ENCODE data around the gene TP53AIP1.
"Not testable (repeated sequence)": the region's sequence is repeated elsewhere in the genome, so short reads cannot be mapped to it uniquely, and the experiment has no call there.

TP53AIP1 gene

DNA sequence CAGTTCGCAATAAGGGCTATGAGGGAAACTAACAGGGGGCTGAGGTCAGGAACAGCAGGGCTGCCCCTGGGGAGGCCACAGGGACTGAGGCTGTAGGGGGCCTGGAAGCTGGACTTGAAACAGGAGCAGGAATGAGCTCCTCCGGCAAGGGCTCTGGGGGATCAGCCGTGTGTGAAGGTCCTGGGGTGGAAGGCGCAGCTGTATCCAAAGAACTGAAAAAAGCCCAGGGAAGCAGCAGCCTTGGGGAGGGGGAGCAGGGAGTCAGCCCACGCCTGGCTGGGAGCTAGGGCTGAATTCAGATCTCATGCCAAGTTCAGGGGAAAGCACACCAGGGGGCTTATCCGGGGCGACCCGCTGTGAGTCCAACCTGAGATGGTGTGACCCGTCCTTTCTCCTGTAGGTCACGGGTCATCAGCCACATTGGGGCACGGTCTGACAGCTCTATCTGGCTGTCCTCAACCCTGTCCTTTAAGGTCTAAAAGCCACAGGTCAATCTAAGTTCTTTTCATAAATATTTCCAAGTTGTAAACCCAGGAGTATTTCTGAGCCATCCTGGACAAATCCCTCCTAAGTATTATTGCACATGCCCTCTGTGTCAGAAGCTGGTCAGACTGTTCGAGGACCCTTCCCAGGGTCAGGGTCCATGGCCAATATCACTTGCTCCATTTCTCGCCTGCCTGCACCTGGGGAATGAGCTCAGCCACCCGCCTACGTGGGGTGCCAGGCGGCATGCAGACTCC lies 18.0 kb downstream of the TP53AIP1 start:
- TF ChIP-seq, protein P1, sequence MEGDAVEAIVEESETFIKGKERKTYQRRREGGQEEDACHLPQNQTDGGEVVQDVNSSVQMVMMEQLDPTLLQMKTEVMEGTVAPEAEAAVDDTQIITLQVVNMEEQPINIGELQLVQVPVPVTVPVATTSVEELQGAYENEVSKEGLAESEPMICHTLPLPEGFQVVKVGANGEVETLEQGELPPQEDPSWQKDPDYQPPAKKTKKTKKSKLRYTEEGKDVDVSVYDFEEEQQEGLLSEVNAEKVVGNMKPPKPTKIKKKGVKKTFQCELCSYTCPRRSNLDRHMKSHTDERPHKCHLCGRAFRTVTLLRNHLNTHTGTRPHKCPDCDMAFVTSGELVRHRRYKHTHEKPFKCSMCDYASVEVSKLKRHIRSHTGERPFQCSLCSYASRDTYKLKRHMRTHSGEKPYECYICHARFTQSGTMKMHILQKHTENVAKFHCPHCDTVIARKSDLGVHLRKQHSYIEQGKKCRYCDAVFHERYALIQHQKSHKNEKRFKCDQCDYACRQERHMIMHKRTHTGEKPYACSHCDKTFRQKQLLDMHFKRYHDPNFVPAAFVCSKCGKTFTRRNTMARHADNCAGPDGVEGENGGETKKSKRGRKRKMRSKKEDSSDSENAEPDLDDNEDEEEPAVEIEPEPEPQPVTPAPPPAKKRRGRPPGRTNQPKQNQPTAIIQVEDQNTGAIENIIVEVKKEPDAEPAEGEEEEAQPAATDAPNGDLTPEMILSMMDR (IDR thresholded peaks at IDR 0.05; ENCODE audit: low read depth, low read length, missing control alignments) = no peak
- H3K4me3 ChIP-seq (ENCODE audit: low read depth, low read length) = no peak overlapping the region
- DNase-seq (ENCODE audit: low read depth) = no peak

DNA sequence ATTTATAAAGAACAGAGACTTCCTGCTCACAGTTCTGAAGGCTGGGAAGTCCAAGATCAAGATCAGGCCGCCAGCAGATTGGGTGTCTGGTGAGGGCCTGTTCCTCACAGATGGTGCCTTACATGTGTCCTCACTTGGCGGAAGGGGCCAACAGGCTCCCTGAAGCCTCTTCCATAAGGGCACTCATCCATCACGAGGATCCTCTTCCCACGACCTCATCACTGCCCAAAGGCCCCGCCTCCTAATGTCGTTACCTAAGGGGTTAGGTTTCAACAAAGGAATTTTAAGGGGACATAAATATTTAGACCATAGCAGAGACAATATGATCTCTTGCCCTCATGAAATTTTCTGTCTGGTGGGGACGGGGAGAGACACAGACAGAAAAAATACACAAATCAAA lies 18.6 kb downstream of the TP53AIP1 start:
- DNase-seq (ENCODE audit: low read depth) = no peak

DNA sequence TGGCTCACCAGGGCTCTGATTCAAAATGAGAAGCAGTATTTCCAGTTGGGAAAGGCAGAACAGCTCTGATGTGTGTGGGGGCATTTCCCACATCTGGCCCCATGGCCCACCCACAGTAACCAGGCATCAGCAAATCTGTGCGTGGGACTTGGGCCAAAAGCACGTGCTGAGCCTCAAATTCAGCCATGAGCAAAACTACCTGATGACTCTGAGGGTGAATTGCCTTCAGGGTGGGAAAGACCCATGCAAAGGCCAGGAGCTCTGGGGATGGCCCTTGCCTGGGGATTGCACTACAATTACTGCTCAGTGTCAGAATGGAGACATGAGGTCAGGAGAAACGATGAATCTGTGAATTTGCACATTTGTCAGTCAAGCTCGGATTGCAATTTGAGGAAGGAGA lies 20.9 kb downstream of the TP53AIP1 start:
- no peak for DNase-seq (ENCODE audit: low read depth)
- H3K4me3 ChIP-seq (ENCODE audit: low read depth, low read length) = no peak overlapping the region
- TF ChIP-seq, protein P1 (IDR thresholded peaks at IDR 0.05; ENCODE audit: low read depth, low read length, missing control alignments) = no peak

More for the DNA sequence above, 18.6 kb downstream of the TP53AIP1 start:
- no peak overlapping the region for H3K4me3 ChIP-seq (ENCODE audit: low read depth, low read length)
- TF ChIP-seq, protein P1 (IDR thresholded peaks at IDR 0.05; ENCODE audit: low read depth, low read length, missing control alignments) = no peak

DNA sequence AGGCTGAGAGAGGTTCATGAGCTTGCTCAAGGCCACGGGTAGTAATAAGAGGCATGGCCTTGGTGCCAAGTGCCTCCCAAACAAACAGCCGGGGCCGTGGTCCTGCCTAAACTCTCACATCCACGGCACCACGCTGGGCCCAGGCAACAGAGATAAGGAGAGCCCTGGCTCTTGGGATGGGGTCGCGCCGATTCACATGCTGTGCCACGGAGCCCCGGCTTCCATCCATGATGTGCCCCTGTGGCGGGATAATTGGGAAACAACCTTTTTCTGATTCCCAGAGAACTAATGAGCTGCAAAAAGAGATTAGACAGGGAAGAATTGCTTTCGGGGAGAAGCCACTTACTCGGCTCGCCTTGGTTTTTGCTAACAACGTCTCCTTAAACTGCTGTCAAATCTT lies 22.0 kb downstream of the TP53AIP1 start:
- DNase-seq (ENCODE audit: low read depth) = no peak
- H3K4me3 ChIP-seq (ENCODE audit: low read depth, low read length) = no peak overlapping the region
- TF ChIP-seq, protein P1 (IDR thresholded peaks at IDR 0.05; ENCODE audit: low read depth, low read length, missing control alignments) = no peak

DNA sequence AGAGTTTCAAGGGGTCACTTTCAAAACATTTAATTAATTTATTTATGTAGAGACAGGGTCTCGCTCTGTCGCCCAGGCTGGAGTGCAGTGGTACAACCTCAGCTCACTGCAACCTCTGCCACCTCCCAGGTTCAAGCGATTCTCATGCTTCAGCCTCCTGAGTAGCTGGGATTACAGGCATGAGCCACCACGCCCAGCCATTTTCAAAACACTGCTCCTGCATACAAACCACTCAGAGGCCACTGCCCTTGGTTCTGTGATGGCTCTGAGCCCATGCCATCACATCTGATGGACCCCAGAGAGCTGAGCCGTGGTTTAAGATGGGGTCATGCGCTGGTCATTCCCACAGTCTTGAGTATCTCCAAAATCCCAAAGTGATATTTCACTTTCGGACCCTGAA lies 23.0 kb downstream of the TP53AIP1 start:
- not testable (repeated sequence) for H3K4me3 ChIP-seq (ENCODE audit: low read depth, low read length); DNase-seq (ENCODE audit: low read depth)

DNA sequence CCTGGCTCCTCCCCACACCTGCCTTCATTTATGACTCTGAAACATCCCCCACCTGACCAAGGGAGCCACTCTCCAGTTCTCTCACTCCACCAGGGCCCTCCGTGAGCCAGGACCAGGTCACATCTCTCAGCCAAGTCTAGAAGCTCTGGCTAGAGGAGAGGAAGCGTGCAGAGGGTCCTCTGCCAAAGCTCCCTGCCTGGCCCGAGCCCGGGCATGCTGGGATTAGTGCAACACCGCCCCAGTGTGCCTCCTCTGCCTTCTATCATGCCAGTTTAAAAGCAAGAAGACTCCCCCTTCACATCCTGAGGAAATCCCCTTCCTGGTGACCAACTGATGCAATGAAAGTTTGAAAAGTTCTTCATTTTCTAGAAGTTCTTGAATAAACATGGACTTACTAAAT lies 23.5 kb downstream of the TP53AIP1 start:
- no peak overlapping the region for H3K4me3 ChIP-seq (ENCODE audit: low read depth, low read length)
- TF ChIP-seq, protein P1 (IDR thresholded peaks at IDR 0.05; ENCODE audit: low read depth, low read length, missing control alignments) = no peak
- no peak for DNase-seq (ENCODE audit: low read depth)

DNA sequence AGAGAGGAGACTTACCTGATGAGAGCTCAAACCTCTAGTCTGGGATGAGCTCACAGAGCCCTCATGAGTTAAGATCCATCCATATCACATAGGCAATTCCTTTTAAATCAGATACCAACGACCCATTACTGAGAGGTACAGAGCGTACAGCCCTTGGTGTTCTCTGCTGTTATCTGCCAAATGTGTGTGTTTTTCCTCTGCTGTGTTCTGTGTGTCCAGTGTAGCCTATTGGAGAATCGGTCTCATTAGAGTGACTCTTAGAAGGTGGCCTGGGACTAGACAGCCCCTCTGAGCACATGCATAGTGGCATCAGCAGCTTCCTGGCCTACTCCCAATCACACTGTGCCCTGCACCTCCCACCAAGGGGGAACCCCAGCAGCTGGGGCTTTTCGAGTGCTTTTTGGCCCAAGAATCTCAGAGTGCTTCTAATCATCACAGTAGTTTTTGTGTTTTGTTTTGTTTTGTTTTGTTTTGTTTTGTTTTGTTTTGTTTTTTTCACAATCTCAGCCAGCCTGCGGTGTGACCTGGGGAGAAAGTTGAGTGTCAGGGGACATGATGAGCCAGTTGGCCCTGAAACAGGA lies 25.4 kb downstream of the TP53AIP1 start:
- no peak for DNase-seq (ENCODE audit: low read depth)
- TF ChIP-seq, protein P1 (IDR thresholded peaks at IDR 0.05; ENCODE audit: low read depth, low read length, missing control alignments) = no peak
- H3K4me3 ChIP-seq (ENCODE audit: low read depth, low read length) = no peak overlapping the region
